Mucosa of gallbladder (tissue), 1 donor: ENCODE data around the gene RALBP1. TPM values are rescaled to one million over a fixed set of nuclear protein-coding genes. Genes with fewer than 3 reads are reported as not detected.

Experiments
- total RNA-seq: library from RNA; stranded (reverse); gene quantifications from one replicate; pipeline ENCODE4 v1.2.1, GENCODE V29; 2021
- donor health status: DM: no; HTN: no; CAD: no.

RALBP1 gene
- total RNA-seq, 1 donor from 2014 or later, result 53.1 TPM

Other genes starting within 250 kb of the RALBP1 start
- 46.8 TPM for gene TWSG1, start 140.7 kb upstream of the RALBP1 start, total RNA-seq
- 76.5 TPM for gene PPP4R1, start 139.0 kb downstream of the RALBP1 start, total RNA-seq
- 30.3 TPM for gene RAB31, start 232.8 kb downstream of the RALBP1 start, total RNA-seq